Measurements from ENCODE around the gene TRPC3.
"Not testable (repeated sequence)": the region's sequence is repeated elsewhere in the genome, so short reads cannot be mapped to it uniquely, and the experiment has no call there.

Gene TRPC3

GRCh38 chr4:121946644-121947043 lies 5.2 kb downstream of the TRPC3 start:
- no peak for DNase-seq (ENCODE audit: low read depth)

GRCh38 chr4:121943941-121944340 lies 7.9 kb downstream of the TRPC3 start:
- DNase-seq (ENCODE audit: low read depth), result no peak

GRCh38 chr4:121939690-121940089 lies 12.2 kb downstream of the TRPC3 start:
- no peak for DNase-seq (ENCODE audit: low read depth)

GRCh38 chr4:121938282-121939092 lies 13.4 kb downstream of the TRPC3 start:
- no peak for DNase-seq (ENCODE audit: low read depth)

GRCh38 chr4:121936101-121936500 lies 15.8 kb downstream of the TRPC3 start:
- no peak for DNase-seq (ENCODE audit: low read depth)

GRCh38 chr4:121934635-121935034 lies 17.2 kb downstream of the TRPC3 start:
- no peak for DNase-seq (ENCODE audit: low read depth)

- DNase-seq (ENCODE audit: low read depth), result no peak
These were observed 19.5 kb downstream of the TRPC3 start for GRCh38 chr4:121932212-121932974.

- no peak for DNase-seq (ENCODE audit: low read depth)
These were observed 21.6 kb downstream of the TRPC3 start for GRCh38 chr4:121930304-121930703.

- no peak for DNase-seq (ENCODE audit: low read depth)
These were observed 23.9 kb downstream of the TRPC3 start for GRCh38 chr4:121927948-121928347.

GRCh38 chr4:121926490-121926889 lies 25.4 kb downstream of the TRPC3 start:
- DNase-seq (ENCODE audit: low read depth), result not testable (repeated sequence)

- no peak for DNase-seq (ENCODE audit: low read depth)
These were observed 28.6 kb downstream of the TRPC3 start for GRCh38 chr4:121923306-121923705.

- peak; percentile 1 for DNase-seq (ENCODE audit: low read depth)
These were observed 38.2 kb downstream of the TRPC3 start for GRCh38 chr4:121913667-121914066.

- no peak for DNase-seq (ENCODE audit: low read depth)
These were observed 43.5 kb downstream of the TRPC3 start for GRCh38 chr4:121908346-121908745.

- peak; percentile 14 for DNase-seq (ENCODE audit: low read depth)
These were observed 51.5 kb downstream of the TRPC3 start for GRCh38 chr4:121900132-121900983.

GRCh38 chr4:121898150-121898549 lies 53.7 kb downstream of the TRPC3 start:
- DNase-seq (ENCODE audit: low read depth), result no peak

GRCh38 chr4:121888134-121888533 lies 63.7 kb downstream of the TRPC3 start:
- DNase-seq (ENCODE audit: low read depth), result no peak

GRCh38 chr4:121885115-121885514 lies 66.7 kb downstream of the TRPC3 start:
- no peak for DNase-seq (ENCODE audit: low read depth)

- DNase-seq (ENCODE audit: low read depth), result no peak
These were observed 70.7 kb downstream of the TRPC3 start for GRCh38 chr4:121881158-121881557.

- DNase-seq (ENCODE audit: low read depth), result no peak
These were observed 72.7 kb downstream of the TRPC3 start for GRCh38 chr4:121879135-121879534.

- peak; percentile 3 for DNase-seq (ENCODE audit: low read depth)
These were observed 74.7 kb downstream of the TRPC3 start for GRCh38 chr4:121877041-121877773.

- no peak for DNase-seq (ENCODE audit: low read depth)
These were observed 75.8 kb downstream of the TRPC3 start for GRCh38 chr4:121876070-121876469.

- no peak for DNase-seq (ENCODE audit: low read depth)
These were observed 76.2 kb downstream of the TRPC3 start for GRCh38 chr4:121875652-121876051.
